Endodermal cell (in vitro differentiated cells): ENCODE results near the gene SEMA3G. TPM values are rescaled to one million over a fixed set of nuclear protein-coding genes. Genes with fewer than 3 reads are reported as not detected.
A peak's percentile ranks its signal among the peaks of the same experiment; 100 is the strongest.

Experiments
- DNase-seq: peaks from one replicate; pipeline ENCODE4 v3.0.0-alpha.2; 2017
- H3K27ac ChIP-seq: 2 replicates; pipeline ENCODE4 v1.5.1; 2013; ENCODE audit warnings: mild to moderate bottlenecking, low read depth, low read length, moderate library complexity
- H3K27me3 ChIP-seq: 2 replicates; pipeline ENCODE4 v1.6.1; 2013; ENCODE audit warnings: mild to moderate bottlenecking, low read length, moderate library complexity; ENCODE audit not compliant: insufficient read depth, control insufficient read depth, poor library complexity, severe bottlenecking
- H3K36me3 ChIP-seq: 2 replicates; pipeline ENCODE4 v1.7.0; 2013; ENCODE audit warnings: mild to moderate bottlenecking, low read length, moderate library complexity; ENCODE audit not compliant: control insufficient read depth, insufficient read depth
- H3K4me1 ChIP-seq: one replicate; pipeline ENCODE4 v1.7.0; 2013; ENCODE audit warnings: low read length; ENCODE audit not compliant: control insufficient read depth, insufficient read depth
- H3K4me3 ChIP-seq: 2 replicates; pipeline ENCODE4 v1.5.1; 2013; ENCODE audit warnings: mild to moderate bottlenecking, low read length, moderate library complexity
- H3K9ac ChIP-seq: 2 replicates; pipeline ENCODE4 v1.6.1; 2013; ENCODE audit warnings: mild to moderate bottlenecking, low read length, moderate library complexity; ENCODE audit not compliant: poor library complexity, severe bottlenecking; ENCODE audit errors: extremely low read depth
- H3K9me3 ChIP-seq: 2 replicates; pipeline ENCODE4 v1.6.1; 2013; ENCODE audit warnings: mild to moderate bottlenecking, low read length, moderate library complexity; ENCODE audit not compliant: control insufficient read depth
- H3K27ac Mint-ChIP-seq: 2 replicates; pipeline ENCODE4 v1.8.0; 2020; ENCODE audit warnings: mixed read lengths
- H3K27me3 Mint-ChIP-seq: 2 replicates; pipeline ENCODE4 v1.8.0; 2021; ENCODE audit warnings: mild to moderate bottlenecking, mixed read lengths; ENCODE audit not compliant: insufficient read depth
- H3K36me3 Mint-ChIP-seq: 2 replicates; pipeline ENCODE4 v1.8.0; 2020; ENCODE audit warnings: low read depth, mixed read lengths
- H3K4me1 Mint-ChIP-seq: 2 replicates; pipeline ENCODE4 v1.8.0; 2020; ENCODE audit warnings: mixed read lengths
- H3K4me3 Mint-ChIP-seq: 2 replicates; pipeline ENCODE4 v1.8.0; 2020; ENCODE audit warnings: mild to moderate bottlenecking, moderate library complexity, mixed read lengths
- H3K9me3 Mint-ChIP-seq: 2 replicates; pipeline ENCODE4 v1.8.0; 2020; ENCODE audit warnings: mild to moderate bottlenecking, mixed read lengths
- whole genome bisulfite sequencing, 2 experiments: methylation state at CpG; one replicate each; pipeline versions ENCODE4 v1.1.5 to v1.1.7; 2013; ENCODE audit warnings: missing lambda C conversion rate in 2 of 2, mixed read lengths in 1 of 2; ENCODE audit not compliant: insufficient coverage in 1 of 2, insufficient read length in 1 of 2; 5-methylcytosine and 5-hydroxymethylcytosine counted together
- long read RNA-seq, 4 experiments: library from polyadenylated mRNA in 2 of 4; library from RNA in 1 of 4; library from capped mRNA in 1 of 4; stranded (forward) in 3 of 4; unstranded in 1 of 4; transcript quantifications; one replicate each; pipeline ENCODE4 v2.0.0, GENCODE V29; 2020 to 2021; ENCODE audit warnings: inconsistent platforms in 1 of 4
- polyA plus RNA-seq, 2 experiments: library from polyadenylated mRNA; stranded (reverse); fragments of 50-300 nt; gene quantifications; one replicate each; pipeline ENCODE4 v1.2.3, GENCODE V29; 2013
- total RNA-seq, 2 donors: library from RNA; stranded (reverse); fragmentation: NEBNext Ultra II Directional in 1 of 2; extraction: Animal tissue kit (Norgen Biotek cat#: 25700) in 1 of 2; gene quantifications; 2 replicates in 1 of 2; 3 replicates in 1 of 2; pipeline ENCODE4 v1.2.1, GENCODE V29; 2021
- TF ChIP-seq, protein P1 (sequence below): fragments of 200-600 bp; sonication (generic); conservative IDR thresholded peaks from 2 replicates; pipeline ENCODE4 v1.5.0; 2021; ENCODE audit warnings: antibody characterized with exemption, mild to moderate bottlenecking

Gene SEMA3G
- total RNA-seq = 1 to 10 TPM; 2.5 to 8.6 TPM
- 1.9 TPM for polyA plus RNA-seq (2013, experiment 1 of 2)
- 1.5 TPM for polyA plus RNA-seq (2013, experiment 2 of 2)
- long read RNA-seq, experiment 1 = 0 reads
- long read RNA-seq, experiment 2 = 0 reads
- long read RNA-seq, experiment 3, full-length matches to known transcripts = 3 of 6 reads
- long read RNA-seq, experiment 3, partial matches to known transcripts = 1 of 6 reads
- long read RNA-seq, experiment 3, other reads (novel, unspliced or antisense) = 2 of 6 reads
- long read RNA-seq, experiment 4 = 0 reads

GRCh38 chr3:52444860-52445793 is at the start of gene SEMA3G:
TSS of gene SEMA3G (minus strand) at chr3:52445103. CDS start at chr3:52445027, 76 bp downstream.
- Mint-ChIP-seq H3K4me1 (peaks cover 5% of the 10 kb centered on the region), H3K9me3 (no peaks in the 10 kb centered on the region), H3K36me3 (no peaks in the 10 kb centered on the region), H3K4me3 (peak within 1 kb of the TSS; percentile 46), H3K27me3 (no peaks in the 10 kb centered on the region), H3K27ac (no peak within 1 kb of the TSS)
- H3K36me3 ChIP-seq = no peaks in the 10 kb centered on the region
- no peak within 1 kb of the TSS for H3K9ac ChIP-seq
- H3K27me3 ChIP-seq = no peaks in the 10 kb centered on the region
- H3K9me3 ChIP-seq = no peaks in the 10 kb centered on the region
- peaks cover 2% of the 10 kb centered on the region for H3K4me1 ChIP-seq
- H3K27ac ChIP-seq = no peak within 1 kb of the TSS
- peak; percentile 96 for DNase-seq
- 44% methylated on average over 7 to 19 of the region's 19 CpGs for WGBS, 2 experiments
- H3K4me3 ChIP-seq = no peak within 1 kb of the TSS
- TF ChIP-seq, protein P1, sequence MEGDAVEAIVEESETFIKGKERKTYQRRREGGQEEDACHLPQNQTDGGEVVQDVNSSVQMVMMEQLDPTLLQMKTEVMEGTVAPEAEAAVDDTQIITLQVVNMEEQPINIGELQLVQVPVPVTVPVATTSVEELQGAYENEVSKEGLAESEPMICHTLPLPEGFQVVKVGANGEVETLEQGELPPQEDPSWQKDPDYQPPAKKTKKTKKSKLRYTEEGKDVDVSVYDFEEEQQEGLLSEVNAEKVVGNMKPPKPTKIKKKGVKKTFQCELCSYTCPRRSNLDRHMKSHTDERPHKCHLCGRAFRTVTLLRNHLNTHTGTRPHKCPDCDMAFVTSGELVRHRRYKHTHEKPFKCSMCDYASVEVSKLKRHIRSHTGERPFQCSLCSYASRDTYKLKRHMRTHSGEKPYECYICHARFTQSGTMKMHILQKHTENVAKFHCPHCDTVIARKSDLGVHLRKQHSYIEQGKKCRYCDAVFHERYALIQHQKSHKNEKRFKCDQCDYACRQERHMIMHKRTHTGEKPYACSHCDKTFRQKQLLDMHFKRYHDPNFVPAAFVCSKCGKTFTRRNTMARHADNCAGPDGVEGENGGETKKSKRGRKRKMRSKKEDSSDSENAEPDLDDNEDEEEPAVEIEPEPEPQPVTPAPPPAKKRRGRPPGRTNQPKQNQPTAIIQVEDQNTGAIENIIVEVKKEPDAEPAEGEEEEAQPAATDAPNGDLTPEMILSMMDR = peak; percentile 80

- H3K4me3 ChIP-seq = no peak overlapping the region
- no peaks in the 10 kb centered on the region for H3K4me1 Mint-ChIP-seq
- peak overlapping the region; percentile 11 for H3K27ac ChIP-seq
- H3K27ac Mint-ChIP-seq = peak overlapping the region; percentile 80
- no peaks in the 10 kb centered on the region for H3K9me3 Mint-ChIP-seq
- H3K27me3 ChIP-seq = no peaks in the 10 kb centered on the region
- 94 to 96% methylated on average over 5 to 7 of the region's 7 CpGs for WGBS, 2 experiments
- DNase-seq = peak; percentile 70
- no peak overlapping the region for H3K9ac ChIP-seq
- no peaks in the 10 kb centered on the region for H3K4me1 ChIP-seq
- no peak overlapping the region for H3K4me3 Mint-ChIP-seq
- H3K36me3 ChIP-seq = peaks cover 20% of the 10 kb centered on the region
- peaks cover 20% of the 10 kb centered on the region for H3K36me3 Mint-ChIP-seq
- no peaks in the 10 kb centered on the region for H3K27me3 Mint-ChIP-seq
- H3K9me3 ChIP-seq = no peaks in the 10 kb centered on the region
- TF ChIP-seq, protein P1 = peak; percentile 41
Measured at GRCh38 chr3:52494445-52494844, 49.5 kb upstream of the SEMA3G start.

DNA sequence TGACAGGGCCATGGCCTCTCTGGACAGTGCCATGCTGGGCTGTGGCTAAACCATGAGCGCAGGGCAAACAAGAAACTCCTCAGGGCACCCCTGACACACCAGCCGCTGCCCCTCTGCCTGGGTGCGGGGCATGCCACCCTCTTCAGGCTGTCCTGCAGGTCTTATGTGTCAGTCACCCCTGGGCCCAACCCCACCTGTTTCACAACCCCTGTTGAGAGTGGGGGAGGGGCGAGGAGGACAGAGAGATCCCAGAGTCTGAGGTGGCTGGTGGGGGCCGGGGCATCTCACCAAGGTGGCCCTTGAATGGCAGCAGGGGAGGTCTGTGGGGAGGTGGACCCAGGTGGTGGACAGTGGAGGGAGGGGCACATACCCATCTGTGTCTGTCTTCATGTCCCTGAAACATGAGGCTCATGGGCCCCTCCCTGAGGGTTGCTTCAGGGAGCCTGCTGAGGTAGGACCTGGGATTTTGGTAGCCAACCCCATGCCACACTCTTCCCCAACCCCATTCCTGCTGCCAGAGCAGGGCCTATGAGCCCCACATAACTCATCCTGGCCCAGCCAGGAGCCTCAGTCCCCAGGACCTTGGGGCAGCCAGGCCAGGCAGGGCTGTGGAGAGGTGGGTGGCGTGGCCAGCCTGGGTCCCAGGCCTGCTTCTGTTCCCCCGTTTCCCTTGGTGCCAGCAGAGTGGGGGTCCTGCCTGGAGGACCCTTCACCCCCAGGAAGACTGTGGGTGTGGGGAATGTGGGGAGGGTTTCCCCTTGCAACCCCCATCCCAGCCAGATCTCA is 48.5 kb upstream of the SEMA3G start:
- no peak overlapping the region for H3K4me3 Mint-ChIP-seq
- no peaks in the 10 kb centered on the region for H3K4me1 ChIP-seq
- no peaks in the 10 kb centered on the region for H3K27me3 Mint-ChIP-seq
- H3K27ac Mint-ChIP-seq = no peak overlapping the region
- no peaks in the 10 kb centered on the region for H3K4me1 Mint-ChIP-seq
- H3K9ac ChIP-seq = no peak overlapping the region
- peaks cover 28% of the 10 kb centered on the region for H3K36me3 ChIP-seq
- DNase-seq = no peak
- H3K36me3 Mint-ChIP-seq = peaks cover 22% of the 10 kb centered on the region
- 80 to 94% methylated on average over 1 to 7 of the region's 7 CpGs for WGBS, 2 experiments
- H3K9me3 Mint-ChIP-seq = no peaks in the 10 kb centered on the region
- no peaks in the 10 kb centered on the region for H3K9me3 ChIP-seq
- H3K27me3 ChIP-seq = no peaks in the 10 kb centered on the region
- TF ChIP-seq, protein P1 = no peak
- H3K4me3 ChIP-seq = no peak overlapping the region
- no peak overlapping the region for H3K27ac ChIP-seq
